Endothelial cell of umbilical vein (primary cell): Measurements from ENCODE around the gene CMSS1.

Experiments used
- EZH2 ChIP-seq: IDR thresholded peaks from 2 replicates; pipeline ENCODE4 v1.6.1; 2012; ENCODE audit warnings: borderline replicate concordance, low read depth, mild to moderate bottlenecking, moderate library complexity, low read length, inconsistent platforms; ENCODE audit not compliant: severe bottlenecking
- JUN ChIP-seq: IDR thresholded peaks from 2 replicates; pipeline ENCODE4 v1.6.1; 2011; ENCODE audit warnings: borderline replicate concordance, low read depth; ENCODE audit not compliant: insufficient read length, insufficient read depth
- POLR2A ChIP-seq: IDR thresholded peaks from 2 replicates; pipeline ENCODE4 v1.6.1; 2012; ENCODE audit warnings: low read depth, mild to moderate bottlenecking, control low read depth, low read length
- POLR2AphosphoS5 ChIP-seq: IDR thresholded peaks from 2 replicates; pipeline ENCODE4 v1.6.1; 2012; ENCODE audit warnings: low read depth, mild to moderate bottlenecking, control low read depth, low read length, moderate library complexity; ENCODE audit not compliant: insufficient read depth
- TF ChIP-seq, protein P1 (sequence below): IDR thresholded peaks from 2 replicates; pipeline ENCODE4 v1.6.1; 2011; ENCODE audit not compliant: insufficient read depth, insufficient read length
- TF ChIP-seq, protein P2 (sequence below), 2 donors: IDR thresholded peaks; 1 replicate in 1 of 2; 2 replicates in 1 of 2; pipeline ENCODE4 v1.5.1; 2011; ENCODE audit warnings: low read length in 2 of 2, mild to moderate bottlenecking in 2 of 2, moderate library complexity in 2 of 2, control low read depth in 1 of 2, inconsistent platforms in 1 of 2, low read depth in 1 of 2; ENCODE audit not compliant: insufficient read depth in 1 of 2; ENCODE audit errors: extremely low read depth in 1 of 2

- TF ChIP-seq, protein P1, sequence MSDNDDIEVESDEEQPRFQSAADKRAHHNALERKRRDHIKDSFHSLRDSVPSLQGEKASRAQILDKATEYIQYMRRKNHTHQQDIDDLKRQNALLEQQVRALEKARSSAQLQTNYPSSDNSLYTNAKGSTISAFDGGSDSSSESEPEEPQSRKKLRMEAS: no peak
- TF ChIP-seq, protein P2, sequence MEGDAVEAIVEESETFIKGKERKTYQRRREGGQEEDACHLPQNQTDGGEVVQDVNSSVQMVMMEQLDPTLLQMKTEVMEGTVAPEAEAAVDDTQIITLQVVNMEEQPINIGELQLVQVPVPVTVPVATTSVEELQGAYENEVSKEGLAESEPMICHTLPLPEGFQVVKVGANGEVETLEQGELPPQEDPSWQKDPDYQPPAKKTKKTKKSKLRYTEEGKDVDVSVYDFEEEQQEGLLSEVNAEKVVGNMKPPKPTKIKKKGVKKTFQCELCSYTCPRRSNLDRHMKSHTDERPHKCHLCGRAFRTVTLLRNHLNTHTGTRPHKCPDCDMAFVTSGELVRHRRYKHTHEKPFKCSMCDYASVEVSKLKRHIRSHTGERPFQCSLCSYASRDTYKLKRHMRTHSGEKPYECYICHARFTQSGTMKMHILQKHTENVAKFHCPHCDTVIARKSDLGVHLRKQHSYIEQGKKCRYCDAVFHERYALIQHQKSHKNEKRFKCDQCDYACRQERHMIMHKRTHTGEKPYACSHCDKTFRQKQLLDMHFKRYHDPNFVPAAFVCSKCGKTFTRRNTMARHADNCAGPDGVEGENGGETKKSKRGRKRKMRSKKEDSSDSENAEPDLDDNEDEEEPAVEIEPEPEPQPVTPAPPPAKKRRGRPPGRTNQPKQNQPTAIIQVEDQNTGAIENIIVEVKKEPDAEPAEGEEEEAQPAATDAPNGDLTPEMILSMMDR (IDR thresholded peaks at IDR 0.05; ENCODE audit: extremely low read depth in 1 of 2, insufficient read depth in 1 of 2, low read depth in 1 of 2, low read length in 2 of 2): no peak
- no peak for TF ChIP-seq POLR2AphosphoS5
- no peak for TF ChIP-seq EZH2
- no peak for TF ChIP-seq JUN
- TF ChIP-seq POLR2A: no peak
Observed at GRCh38 chr3:100129941-100130340, 312.3 kb downstream of the CMSS1 start.
